ES-I3 (cell line): ENCODE data around the gene FOXRED2.
A peak's percentile ranks its signal among the peaks of the same experiment; 100 is the strongest.

Experiments
- H3K36me3 ChIP-seq: 2 replicates; pipeline ENCODE4 v1.6.1; 2013; ENCODE audit warnings: mild to moderate bottlenecking, low read length, control low read depth, moderate library complexity; ENCODE audit not compliant: insufficient read depth
- H3K4me1 ChIP-seq: 2 replicates; pipeline ENCODE4 v1.6.1; 2013; ENCODE audit warnings: mild to moderate bottlenecking, control low read depth, low read length; ENCODE audit not compliant: insufficient read depth
- H3K9ac ChIP-seq: 2 replicates; pipeline ENCODE4 v1.6.1; 2013; ENCODE audit warnings: low read depth, mild to moderate bottlenecking, low read length, moderate library complexity
- H3K9me3 ChIP-seq: 2 replicates; pipeline ENCODE4 v1.6.1; 2013; ENCODE audit warnings: mild to moderate bottlenecking, low read length, moderate library complexity; ENCODE audit not compliant: control insufficient read depth, insufficient read depth

Gene FOXRED2

DNA sequence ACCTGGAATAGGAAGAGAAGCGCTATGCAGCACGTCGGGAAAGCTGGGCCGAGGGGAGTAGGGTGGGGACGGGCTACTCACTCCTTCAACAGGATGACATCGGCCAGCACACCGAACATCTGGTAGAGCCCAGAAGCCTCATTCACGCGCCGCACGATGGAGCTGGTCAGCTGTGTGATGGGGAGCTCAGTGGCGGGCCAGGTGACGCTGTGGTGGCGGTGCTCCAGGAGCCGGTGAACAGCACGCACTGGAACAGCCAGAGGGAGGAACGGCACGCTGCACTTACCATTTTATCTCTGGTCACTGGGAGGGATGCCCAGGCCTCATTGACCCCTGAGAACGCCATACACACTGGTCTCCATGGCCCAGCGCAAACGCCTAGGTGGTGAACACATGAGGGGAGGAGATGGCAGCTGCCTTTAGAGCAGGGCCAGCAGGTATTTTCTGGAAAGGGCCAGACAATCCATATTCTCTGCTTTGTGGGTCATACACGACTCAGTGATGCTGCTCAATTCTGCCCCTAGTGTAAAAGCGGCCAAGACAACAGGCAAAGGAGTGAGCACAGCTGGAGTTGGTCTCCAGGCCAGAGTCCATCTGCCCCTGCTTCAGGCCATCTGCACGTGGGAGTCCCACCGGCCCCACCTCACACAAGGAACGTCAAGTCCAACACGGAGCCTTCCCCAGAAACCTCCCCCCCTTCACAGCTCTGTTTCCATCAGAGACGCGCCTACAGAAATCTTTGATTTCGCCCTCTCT, 8.8 kb downstream of the FOXRED2 start:
- Histone ChIP-seq H3K36me3 (no peaks in the 10 kb centered on the region; the same call in 1 of the 2 replicates), H3K4me1 (no peaks in the 10 kb centered on the region), H3K9me3 (no peaks in the 10 kb centered on the region)

DNA sequence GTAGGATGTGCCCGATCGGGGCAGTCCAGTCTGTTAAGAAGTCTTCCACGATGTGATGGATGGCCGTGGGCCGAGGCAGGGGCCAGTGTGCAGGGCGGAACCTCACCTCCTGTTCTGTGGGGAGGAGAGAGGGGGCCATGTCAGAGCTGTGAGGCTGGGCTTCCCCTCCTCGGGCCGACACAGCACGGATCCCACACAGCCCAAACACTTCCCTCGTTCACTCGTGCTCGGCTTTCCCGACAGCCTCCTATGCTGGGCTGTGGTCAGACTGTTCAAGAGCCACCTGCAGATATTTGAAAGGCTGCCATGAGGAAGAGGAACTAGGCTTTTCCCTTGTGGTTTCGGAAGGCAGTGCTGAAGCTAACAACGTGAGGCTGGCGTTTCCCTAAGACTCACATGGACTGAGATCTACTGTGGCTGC, 13.1 kb downstream of the FOXRED2 start:
- Histone ChIP-seq H3K36me3 (no peaks in the 10 kb centered on the region; the same call in 1 of the 2 replicates), H3K9ac (no peak overlapping the region), H3K9me3 (no peaks in the 10 kb centered on the region), H3K4me1 (no peaks in the 10 kb centered on the region)

More for the DNA sequence above, 8.8 kb downstream of the FOXRED2 start:
- no peak overlapping the region for H3K9ac ChIP-seq

DNA sequence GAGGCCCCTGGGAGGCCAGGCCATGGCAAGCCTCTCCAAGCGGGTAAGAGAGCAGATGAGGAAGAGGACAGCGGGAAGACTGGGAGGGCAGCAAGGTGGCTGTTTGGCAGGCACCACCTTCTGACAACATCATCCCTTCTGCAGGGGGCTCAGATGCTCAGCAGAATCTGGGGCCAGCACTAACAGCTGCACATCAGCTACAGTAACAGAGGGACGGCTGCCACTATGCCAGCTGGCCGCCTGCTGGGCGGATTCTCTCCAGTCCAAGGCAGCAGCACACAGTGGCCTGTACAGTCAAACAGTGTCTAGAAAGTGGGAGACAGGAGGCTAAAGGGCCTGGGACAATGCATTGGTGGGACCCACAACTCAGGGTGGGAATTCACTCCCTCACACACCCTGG, 14.7 kb downstream of the FOXRED2 start:
- Histone ChIP-seq H3K9ac (no peak overlapping the region), H3K4me1 (no peaks in the 10 kb centered on the region), H3K36me3 (no peaks in the 10 kb centered on the region; the same call in 1 of the 2 replicates), H3K9me3 (no peaks in the 10 kb centered on the region)

DNA sequence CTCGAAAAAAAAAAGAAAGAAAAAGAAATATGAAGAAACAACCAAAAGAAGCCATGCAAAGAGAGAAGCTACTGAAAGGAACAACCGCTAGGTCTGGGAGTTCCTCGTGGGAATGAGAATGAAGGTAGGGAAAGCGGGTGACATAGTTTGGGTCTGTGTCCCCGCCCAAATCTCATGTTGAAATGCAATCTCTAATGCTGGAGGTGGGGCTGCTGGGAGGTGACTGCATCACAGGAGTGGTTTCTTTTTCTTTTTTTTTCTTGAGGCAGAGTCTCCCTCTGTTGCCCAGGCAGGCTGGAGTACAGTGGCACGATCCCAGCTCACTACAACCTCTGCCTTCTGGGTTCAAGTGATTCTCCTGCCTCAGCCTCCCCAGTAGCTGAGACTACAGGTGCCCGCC, 15.7 kb downstream of the FOXRED2 start:
- Histone ChIP-seq H3K9me3 (no peaks in the 10 kb centered on the region), H3K9ac (no peak overlapping the region), H3K36me3 (no peaks in the 10 kb centered on the region; the same call in 1 of the 2 replicates), H3K4me1 (no peaks in the 10 kb centered on the region)

DNA sequence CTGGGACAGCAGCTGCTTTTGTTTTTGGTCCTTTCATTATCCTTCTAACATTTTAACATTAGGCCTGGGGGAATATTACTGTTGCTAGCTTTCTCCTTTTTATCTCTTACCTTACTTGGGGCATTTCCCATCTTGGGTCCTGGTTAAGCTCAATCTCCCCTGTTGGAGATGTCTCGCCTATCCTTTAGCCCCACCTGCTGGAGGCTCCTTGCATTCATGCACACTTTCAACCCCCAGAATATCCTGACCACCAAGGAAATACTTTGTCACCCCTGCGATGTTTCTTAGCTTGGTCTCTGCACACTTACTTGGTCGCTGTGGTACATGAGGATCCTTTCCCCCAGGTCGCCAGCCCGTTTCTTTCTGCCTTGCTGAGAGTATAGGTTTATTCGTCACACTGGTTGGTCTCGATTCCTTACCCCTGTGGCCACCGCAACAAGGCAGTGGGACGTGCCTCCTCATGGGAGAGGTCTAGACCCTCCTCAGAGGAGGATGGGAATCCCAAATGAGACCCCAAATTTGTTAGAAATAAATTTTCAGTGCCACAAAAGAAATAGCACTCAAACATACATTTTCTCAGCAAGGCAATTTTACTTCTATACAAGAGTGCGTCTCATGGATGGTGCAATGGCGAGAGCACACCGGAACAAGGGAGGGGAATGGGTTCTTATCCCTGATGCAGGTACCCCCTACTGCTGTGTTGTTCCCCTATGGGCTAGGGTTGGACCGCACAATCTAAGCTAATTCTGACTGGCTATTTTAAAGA, 20.0 kb downstream of the FOXRED2 start:
- Histone ChIP-seq H3K36me3 (no peaks in the 10 kb centered on the region; the same call in 1 of the 2 replicates), H3K9ac (no peak overlapping the region)

DNA sequence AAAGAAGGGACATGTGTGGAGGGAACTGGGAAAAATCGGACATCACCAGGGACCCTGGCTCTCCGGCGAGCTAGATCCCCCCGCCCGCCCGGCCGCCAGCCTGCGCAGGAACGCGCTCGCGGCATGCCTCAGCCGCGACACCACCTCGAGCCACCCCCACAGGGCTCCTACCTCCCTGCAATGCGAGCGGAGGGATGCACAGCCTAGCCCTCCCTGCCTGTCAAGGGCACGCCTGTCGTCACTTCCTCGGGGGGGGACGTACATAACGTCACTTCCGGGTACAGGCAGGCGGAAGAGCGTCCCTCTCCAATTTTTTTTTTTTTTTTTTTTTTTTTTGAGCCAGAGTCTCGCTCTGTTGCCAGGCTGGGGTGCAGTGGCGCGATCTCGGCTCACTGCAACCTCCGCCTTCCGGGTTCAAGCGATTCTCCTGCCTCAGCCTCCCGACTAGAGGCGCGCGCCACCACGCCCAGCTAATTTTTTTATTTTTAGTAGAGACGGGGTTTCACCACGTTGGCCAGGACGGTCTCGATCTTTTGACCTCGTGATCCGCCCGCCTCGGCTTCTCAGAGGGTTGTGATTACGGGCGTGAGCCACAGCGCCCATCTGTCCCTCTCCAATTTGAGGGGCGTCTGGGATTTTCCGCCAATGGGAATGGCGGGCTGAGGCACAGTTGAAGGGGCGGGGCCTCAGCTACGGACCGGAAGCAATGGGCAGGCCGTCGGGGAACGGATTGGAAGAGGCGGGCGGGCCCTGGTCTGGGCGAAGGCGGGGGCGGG, 25.3 kb downstream of the FOXRED2 start, which contains the start of gene TXN2:
Gene TXN2, minus strand, starts transcription at position 248 of the 776 bp plus-strand sequence. CDS start 803 bp downstream, outside the sequence.
- Histone ChIP-seq H3K9ac (peak within 1 kb of the TSS; percentile 77), H3K9me3 (no peaks in the 10 kb centered on the region), H3K36me3 (peaks cover 3% of the 10 kb centered on the region; the same call in 1 of the 2 replicates), H3K4me1 (peaks cover 5% of the 10 kb centered on the region; the same call in 1 of the 2 replicates)

More for the DNA sequence above, 20.0 kb downstream of the FOXRED2 start:
- H3K4me1 ChIP-seq: no peaks in the 10 kb centered on the region
- H3K9me3 ChIP-seq: no peaks in the 10 kb centered on the region

DNA sequence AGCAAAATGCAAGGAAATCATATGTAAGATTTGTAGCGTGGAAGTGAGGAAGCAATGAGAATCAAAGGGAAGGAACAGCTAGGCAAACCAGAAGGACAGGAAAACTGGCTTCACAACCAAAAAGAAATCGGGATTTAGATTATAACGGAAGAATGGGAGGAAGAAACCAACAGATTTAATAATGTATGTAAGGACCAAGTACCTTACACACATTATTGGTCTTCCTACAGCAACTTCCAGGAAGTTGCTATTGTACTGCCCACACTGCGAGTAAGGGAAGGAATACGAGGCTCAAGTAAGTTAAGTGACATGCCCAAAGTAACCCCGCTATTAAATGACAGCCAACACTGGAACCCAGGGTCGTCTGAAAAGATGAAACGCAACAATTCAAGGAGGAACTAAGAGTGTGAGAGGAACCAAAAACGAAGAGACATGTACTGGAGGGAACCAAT, 25.9 kb downstream of the FOXRED2 start:
- H3K9me3 ChIP-seq: no peaks in the 10 kb centered on the region
- peaks cover 5% of the 10 kb centered on the region; the same call in 1 of the 2 replicates for H3K4me1 ChIP-seq
- peak overlapping the region; percentile 77 for H3K9ac ChIP-seq
- H3K36me3 ChIP-seq: peaks cover 8% of the 10 kb centered on the region

DNA sequence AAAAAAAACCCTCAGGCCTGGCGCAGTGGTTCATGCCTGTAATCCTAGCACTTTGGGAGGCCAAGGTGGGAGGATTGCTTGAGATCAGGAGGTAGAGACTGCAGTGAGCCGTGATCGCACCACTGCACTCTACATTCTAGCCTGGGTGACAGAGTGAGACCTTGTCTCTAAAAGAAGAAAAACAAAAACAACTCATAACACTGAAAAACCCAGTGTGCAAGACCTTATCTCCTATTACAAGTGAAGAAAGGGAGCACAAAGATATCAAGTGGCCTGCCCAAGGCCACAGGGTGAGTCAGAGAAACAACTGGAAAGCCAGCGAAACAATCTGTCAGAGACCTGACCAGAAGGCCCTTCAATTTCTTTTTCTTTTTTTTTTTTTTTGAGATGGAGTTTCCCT, 27.9 kb downstream of the FOXRED2 start:
- peaks cover 5% of the 10 kb centered on the region; the same call in 1 of the 2 replicates for H3K4me1 ChIP-seq
- H3K36me3 ChIP-seq: peaks cover 12% of the 10 kb centered on the region
- H3K9me3 ChIP-seq: no peaks in the 10 kb centered on the region

DNA sequence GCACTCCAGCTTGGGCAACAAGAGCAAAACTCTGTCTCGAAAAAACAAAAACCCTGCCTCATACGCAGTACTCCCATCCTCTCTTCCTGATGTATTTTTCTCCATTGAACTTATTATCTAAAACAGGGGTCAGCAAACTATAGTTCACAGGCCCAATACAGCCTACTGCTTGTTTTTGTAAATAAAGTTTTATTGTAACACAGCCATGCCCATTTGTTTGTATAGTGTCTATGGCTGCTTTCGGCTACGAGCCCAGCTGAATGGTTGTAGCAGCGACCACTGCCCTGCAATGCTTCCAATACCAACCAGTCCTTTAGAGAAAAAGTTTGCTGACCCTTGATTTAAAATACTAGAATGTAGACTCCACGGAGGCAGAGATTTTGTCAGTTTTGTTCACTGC, 31.5 kb downstream of the FOXRED2 start:
- Histone ChIP-seq H3K36me3 (peaks cover 12% of the 10 kb centered on the region), H3K4me1 (no peaks in the 10 kb centered on the region), H3K9me3 (no peaks in the 10 kb centered on the region), H3K9ac (no peak overlapping the region)

More for the DNA sequence above, 27.9 kb downstream of the FOXRED2 start:
- no peak overlapping the region for H3K9ac ChIP-seq

DNA sequence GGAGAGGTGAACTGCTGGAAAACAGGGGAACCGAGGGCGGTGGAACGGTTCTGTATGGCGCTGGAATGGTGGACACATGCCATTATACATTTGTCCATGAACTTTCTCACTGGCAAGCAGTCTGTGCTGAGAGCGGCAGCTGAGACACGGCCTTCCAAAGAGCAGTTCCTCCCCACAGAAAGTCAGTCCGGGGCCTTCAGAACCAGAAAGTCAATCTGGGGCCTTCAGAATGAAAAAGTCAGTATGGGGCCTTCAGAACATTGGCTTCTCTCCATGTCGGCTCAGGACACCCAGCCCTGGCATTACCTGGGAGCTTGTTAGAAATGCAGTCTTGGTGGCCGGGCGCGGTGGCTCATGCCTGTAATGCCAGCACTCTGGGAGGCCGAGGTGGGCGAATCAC, 34.2 kb downstream of the FOXRED2 start:
- Histone ChIP-seq H3K9me3 (no peaks in the 10 kb centered on the region), H3K4me1 (no peaks in the 10 kb centered on the region; the same call in 1 of the 2 replicates), H3K9ac (no peak overlapping the region), H3K36me3 (peaks cover 10% of the 10 kb centered on the region)

DNA sequence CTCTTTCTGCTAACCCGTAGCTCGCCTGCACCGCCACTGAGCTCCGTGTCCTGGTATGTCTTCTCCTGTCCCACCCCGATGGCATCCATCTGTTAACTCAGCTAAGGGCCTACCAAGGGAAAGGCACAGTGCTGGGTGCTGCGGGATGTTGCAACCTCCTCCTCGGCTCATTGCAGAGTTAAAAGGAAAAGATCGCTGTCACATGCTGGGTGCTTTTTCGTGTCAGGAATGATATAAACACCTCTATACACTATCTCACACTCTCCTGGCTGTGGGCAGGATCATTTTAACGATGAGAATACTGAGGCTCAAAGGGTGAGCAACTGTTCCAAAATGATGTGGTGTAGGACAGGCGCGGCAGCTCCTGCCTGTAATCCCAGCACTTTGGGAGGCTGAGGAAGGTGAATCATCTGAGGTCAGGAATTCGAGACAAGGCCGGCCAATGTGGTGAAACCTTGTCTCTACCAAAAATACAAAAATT, 35.5 kb downstream of the FOXRED2 start:
- H3K4me1 ChIP-seq: no peaks in the 10 kb centered on the region; the same call in 1 of the 2 replicates
- H3K9ac ChIP-seq: no peak overlapping the region
- H3K36me3 ChIP-seq: peaks cover 6% of the 10 kb centered on the region
- H3K9me3 ChIP-seq: no peaks in the 10 kb centered on the region

DNA sequence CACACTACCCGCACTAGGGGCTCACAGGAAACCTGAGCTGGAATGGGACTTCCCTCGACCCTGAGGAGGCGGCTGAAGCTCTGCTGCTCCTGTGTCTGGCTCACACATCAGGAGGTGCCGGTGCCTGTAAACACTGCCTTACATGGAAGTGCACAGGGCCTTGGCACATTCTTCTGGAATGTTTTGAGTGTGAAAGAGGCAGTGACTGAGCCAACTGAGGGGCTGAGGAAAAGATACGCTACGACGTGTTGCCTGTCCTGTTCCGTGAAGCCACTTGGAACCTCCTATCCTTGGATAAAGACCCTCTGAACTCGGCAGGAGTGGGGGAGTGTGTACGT, 35.9 kb downstream of the FOXRED2 start:
- no peak overlapping the region for H3K9ac ChIP-seq
- H3K9me3 ChIP-seq: no peaks in the 10 kb centered on the region
- H3K36me3 ChIP-seq: peaks cover 4% of the 10 kb centered on the region
- H3K4me1 ChIP-seq: no peaks in the 10 kb centered on the region; the same call in 1 of the 2 replicates

DNA sequence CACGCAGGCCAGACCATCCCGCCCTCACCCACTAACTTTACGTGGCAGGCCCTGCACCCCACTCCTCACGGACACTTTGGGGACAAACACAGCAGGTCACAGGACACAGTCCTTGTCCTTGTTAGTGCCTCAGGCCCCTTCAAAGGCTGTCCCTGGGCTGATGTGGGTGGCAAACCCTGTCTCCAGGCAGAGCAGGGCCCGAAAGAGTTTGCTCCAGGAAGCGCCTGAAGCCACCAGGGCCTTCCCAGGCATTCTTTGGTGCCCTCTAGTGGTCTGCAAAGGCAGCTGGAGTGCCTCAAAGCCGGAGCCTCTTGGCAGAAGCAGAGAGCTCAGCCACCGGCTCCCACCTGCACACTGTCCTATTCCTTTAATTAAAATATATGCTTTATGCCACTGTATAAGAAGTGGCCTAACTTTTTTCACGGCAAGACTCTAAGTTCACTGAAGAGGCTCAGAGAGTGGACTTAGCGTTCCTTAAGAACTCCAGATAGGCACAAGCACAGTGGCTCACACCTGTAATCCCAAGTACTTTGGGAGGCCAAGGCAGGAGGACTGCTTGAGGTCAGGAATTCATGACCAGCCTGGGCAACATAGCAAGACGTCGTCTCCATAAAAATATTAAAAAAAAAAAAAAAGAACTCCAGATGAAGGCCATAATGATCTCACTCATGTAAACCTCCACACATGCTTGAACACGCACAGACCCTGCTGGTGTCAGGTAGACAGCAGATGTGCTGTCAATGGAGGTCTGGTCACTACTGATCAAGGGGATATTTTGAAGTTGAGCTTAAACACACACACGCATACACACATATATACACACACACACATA, 36.5 kb downstream of the FOXRED2 start:
- no peaks in the 10 kb centered on the region for H3K36me3 ChIP-seq
- H3K9ac ChIP-seq: no peak overlapping the region
- H3K9me3 ChIP-seq: no peaks in the 10 kb centered on the region
- no peaks in the 10 kb centered on the region; the same call in 1 of the 2 replicates for H3K4me1 ChIP-seq
